Effector memory CD8-positive, alpha-beta T cell (primary cell): ENCODE data around the gene ITGAV.
"Not testable (repeated sequence)": the region's sequence is repeated elsewhere in the genome, so short reads cannot be mapped to it uniquely, and the experiment has no call there.

Source experiments
- ATAC-seq: fragments of 150-1000 bp; cut with Tn5 transposase; replicated peaks from 2 replicates; pipeline ENCODE4 v1.10.0; 2021; ENCODE audit warnings: mild to moderate bottlenecking, moderate library complexity
- DNase-seq, 3 experiments: peaks; one replicate each; pipeline ENCODE4 v3.0.0; 2021
- H3K27ac Mint-ChIP-seq, 2 donors: one replicate each; pipeline ENCODE4 v1.8.0; 2022; ENCODE audit warnings: mild to moderate bottlenecking in 2 of 2, mixed read lengths in 2 of 2, moderate library complexity in 2 of 2
- H3K27me3 Mint-ChIP-seq, 2 donors: one replicate each; pipeline ENCODE4 v1.8.0; 2022; ENCODE audit warnings: mixed read lengths in 2 of 2
- H3K36me3 Mint-ChIP-seq: one replicate; pipeline ENCODE4 v1.8.0; 2022; ENCODE audit warnings: mild to moderate bottlenecking, moderate library complexity, mixed read lengths; ENCODE audit not compliant: insufficient read depth
- H3K4me1 Mint-ChIP-seq, 2 donors: one replicate each; pipeline ENCODE4 v1.8.0; 2022; ENCODE audit warnings: low read depth in 2 of 2, mixed read lengths in 2 of 2
- H3K4me3 Mint-ChIP-seq, 2 donors: one replicate each; pipeline ENCODE4 v1.8.0; 2022; ENCODE audit warnings: mild to moderate bottlenecking in 2 of 2, mixed read lengths in 2 of 2, moderate library complexity in 2 of 2
- H3K9me3 Mint-ChIP-seq, 2 donors: one replicate each; pipeline ENCODE4 v1.8.0; 2022; ENCODE audit warnings: mixed read lengths in 2 of 2

Gene ITGAV

DNA sequence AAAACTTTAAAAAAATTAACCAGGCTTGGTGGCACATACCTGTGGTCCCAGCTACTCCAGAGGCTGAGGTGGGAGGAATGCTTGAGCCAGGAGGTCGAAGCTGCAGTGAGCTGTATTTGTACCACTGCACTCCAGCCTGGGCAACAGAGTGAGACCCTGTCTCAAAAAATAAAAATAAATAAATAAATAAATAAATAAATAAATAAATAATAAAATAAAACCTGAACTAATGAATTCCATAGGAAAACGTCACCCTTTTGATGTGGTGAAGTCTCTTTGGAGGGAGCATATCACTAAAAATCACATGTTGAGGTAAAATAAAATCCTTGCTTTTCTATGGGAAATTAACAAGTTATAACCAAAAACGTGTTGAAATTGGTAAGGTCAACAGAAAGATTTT, 29.6 kb upstream of the ITGAV start:
- peaks cover 10 to 24% of the 10 kb centered on the region in 2 donors for H3K27me3 Mint-ChIP-seq
- no peak overlapping the region for H3K4me3 Mint-ChIP-seq
- H3K4me1 Mint-ChIP-seq: no peaks in the 10 kb centered on the region
- ATAC-seq: no peak
- H3K27ac Mint-ChIP-seq: no peak overlapping the region
- no peak for DNase-seq
- H3K36me3 Mint-ChIP-seq: no peaks in the 10 kb centered on the region
- no peaks in the 10 kb centered on the region for H3K9me3 Mint-ChIP-seq

DNA sequence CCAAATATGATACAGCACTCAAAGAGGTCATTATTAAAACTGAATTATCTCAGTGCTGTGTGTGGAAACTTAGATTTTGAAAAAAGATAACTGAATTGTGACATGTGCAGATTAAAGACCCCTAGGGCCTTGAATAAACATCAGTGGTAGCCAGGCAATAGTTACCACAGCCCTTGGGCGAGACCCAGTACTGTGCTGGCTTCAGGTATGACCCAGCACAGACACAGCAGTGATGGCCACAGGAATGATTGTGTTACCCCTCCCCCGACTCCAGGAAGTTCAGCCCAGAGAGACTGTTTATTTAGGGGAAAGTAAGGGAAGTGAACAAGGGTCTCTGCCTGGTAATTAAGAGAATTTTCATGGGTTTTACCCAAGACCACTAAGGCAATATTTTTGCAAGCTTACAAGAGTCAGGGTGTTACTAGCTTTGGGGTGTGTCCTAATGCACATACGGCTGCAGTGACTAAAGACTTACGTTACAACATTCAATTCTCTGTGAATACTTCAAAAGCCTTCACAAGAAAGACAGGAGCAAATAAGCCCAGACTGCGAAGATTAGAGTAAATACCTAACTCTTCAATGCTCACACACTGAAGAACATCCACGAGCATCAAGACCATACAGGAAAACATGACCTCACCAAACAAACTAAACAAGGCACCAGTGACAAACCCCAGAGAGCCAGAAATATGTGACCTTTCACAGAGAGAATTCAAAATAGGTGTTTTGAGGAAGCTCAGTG, 28.2 kb upstream of the ITGAV start:
- DNase-seq: no peak
- no peak for ATAC-seq
- no peak overlapping the region for H3K27ac Mint-ChIP-seq
- no peaks in the 10 kb centered on the region for H3K36me3 Mint-ChIP-seq
- no peak overlapping the region for H3K4me3 Mint-ChIP-seq
- H3K9me3 Mint-ChIP-seq: no peaks in the 10 kb centered on the region
- H3K4me1 Mint-ChIP-seq: no peaks in the 10 kb centered on the region
- H3K27me3 Mint-ChIP-seq: peaks cover 10 to 28% of the 10 kb centered on the region in 2 donors

- H3K4me1 Mint-ChIP-seq: no peaks in the 10 kb centered on the region
- H3K36me3 Mint-ChIP-seq: no peaks in the 10 kb centered on the region
- no peak overlapping the region for H3K27ac Mint-ChIP-seq
- ATAC-seq (no peak), DNase-seq (no peak)
- no peaks in the 10 kb centered on the region for H3K9me3 Mint-ChIP-seq
- no peak overlapping the region for H3K4me3 Mint-ChIP-seq
- H3K27me3 Mint-ChIP-seq: peaks cover 10 to 28% of the 10 kb centered on the region in 2 donors
Observed at GRCh38 chr2:186562209-186562578, 27.7 kb upstream of the ITGAV start.

DNA sequence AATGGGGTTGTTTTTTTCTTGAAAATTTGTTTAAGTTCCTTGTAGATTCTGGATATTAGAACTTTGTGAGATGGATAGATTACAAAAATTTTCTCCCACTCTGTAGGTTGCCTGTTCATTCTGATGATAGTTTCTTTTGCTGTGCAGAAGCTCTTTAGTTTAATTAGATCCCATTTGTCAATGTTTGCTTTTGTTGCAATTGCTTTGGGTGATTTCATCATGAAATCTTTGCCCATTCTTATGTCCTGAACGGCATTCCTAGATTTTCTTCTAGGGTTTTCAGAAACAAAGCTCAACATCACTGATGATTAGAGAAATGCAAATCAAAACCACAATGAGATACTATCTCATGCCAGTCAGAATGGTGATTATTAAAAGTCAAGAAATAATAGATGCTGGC, 21.3 kb upstream of the ITGAV start:
- not testable (repeated sequence) for H3K27ac Mint-ChIP-seq, ATAC-seq, H3K4me3 Mint-ChIP-seq, DNase-seq, H3K9me3 Mint-ChIP-seq, H3K4me1 Mint-ChIP-seq, H3K36me3 Mint-ChIP-seq
- H3K27me3 Mint-ChIP-seq: peaks cover 0 to 17% of the 10 kb centered on the region in 2 donors

- not testable (repeated sequence) for H3K9me3 Mint-ChIP-seq, H3K4me3 Mint-ChIP-seq, H3K4me1 Mint-ChIP-seq, ATAC-seq, H3K36me3 Mint-ChIP-seq, DNase-seq, H3K27ac Mint-ChIP-seq
- peaks cover 0 to 12% of the 10 kb centered on the region in 2 donors for H3K27me3 Mint-ChIP-seq
Observed at GRCh38 chr2:186569127-186569526, 20.7 kb upstream of the ITGAV start.

GRCh38 chr2:186569897-186570296, 20.0 kb upstream of the ITGAV start:
- H3K27me3 Mint-ChIP-seq: peaks cover 0 to 7% of the 10 kb centered on the region in 2 donors
- H3K4me3 Mint-ChIP-seq: no peak overlapping the region
- no peak overlapping the region for H3K27ac Mint-ChIP-seq
- ATAC-seq: no peak
- no peaks in the 10 kb centered on the region for H3K36me3 Mint-ChIP-seq
- no peaks in the 10 kb centered on the region for H3K9me3 Mint-ChIP-seq
- no peak for DNase-seq
- H3K4me1 Mint-ChIP-seq: no peaks in the 10 kb centered on the region

GRCh38 chr2:186570604-186571003, 19.3 kb upstream of the ITGAV start:
- Mint-ChIP-seq H3K9me3 (no peaks in the 10 kb centered on the region), H3K27ac (no peak overlapping the region), H3K4me3 (no peak overlapping the region), H3K27me3 (no peaks in the 10 kb centered on the region), H3K4me1 (no peaks in the 10 kb centered on the region), H3K36me3 (no peaks in the 10 kb centered on the region)
- ATAC-seq (no peak), DNase-seq (no peak)

DNA sequence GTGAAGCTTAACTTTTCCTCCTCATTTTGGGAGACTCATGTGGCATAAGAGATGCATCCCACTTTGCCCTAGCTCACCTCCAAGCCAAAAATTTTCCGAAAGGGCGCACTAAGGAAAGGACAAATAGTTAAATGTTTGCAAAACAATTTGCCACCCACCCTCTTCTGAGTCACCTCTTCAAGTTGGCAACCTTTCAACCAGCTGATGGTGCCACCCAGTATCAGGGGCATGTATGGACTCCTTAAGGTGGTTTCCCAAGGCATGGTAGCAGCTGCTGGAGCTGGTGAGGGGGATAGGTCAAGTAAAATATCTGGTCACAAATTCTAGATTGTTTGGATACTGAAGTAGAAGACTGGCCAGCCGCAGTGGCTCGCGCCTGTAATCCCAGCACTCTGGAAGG, 17.2 kb upstream of the ITGAV start:
- ATAC-seq (no peak), DNase-seq (no peak)
- H3K9me3 Mint-ChIP-seq: no peaks in the 10 kb centered on the region
- no peaks in the 10 kb centered on the region for H3K4me1 Mint-ChIP-seq
- no peaks in the 10 kb centered on the region for H3K36me3 Mint-ChIP-seq
- H3K27ac Mint-ChIP-seq: no peak overlapping the region
- H3K27me3 Mint-ChIP-seq: peaks cover 0 to 6% of the 10 kb centered on the region in 2 donors
- no peak overlapping the region for H3K4me3 Mint-ChIP-seq

DNA sequence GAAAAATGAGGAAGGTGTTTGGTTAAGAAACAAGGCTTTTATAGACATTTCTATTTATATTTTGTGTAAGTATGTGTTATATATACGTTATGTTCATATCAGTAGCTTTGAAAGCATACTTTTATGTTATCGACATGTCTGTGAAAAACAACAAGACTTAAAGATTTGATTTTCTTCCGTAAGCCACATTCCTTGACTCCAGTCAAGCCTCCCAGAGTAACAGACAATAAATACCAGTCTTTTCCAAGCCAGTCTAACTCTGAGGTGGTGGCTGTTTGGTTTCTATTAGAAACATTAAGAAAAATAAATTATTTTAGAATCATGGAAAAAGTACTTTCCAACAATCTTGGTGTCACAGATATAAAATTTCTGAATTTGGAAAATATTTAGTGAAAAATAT, 16.3 kb upstream of the ITGAV start:
- ATAC-seq: no peak
- no peak overlapping the region for H3K27ac Mint-ChIP-seq
- H3K27me3 Mint-ChIP-seq: peaks cover 0 to 6% of the 10 kb centered on the region in 2 donors
- H3K4me1 Mint-ChIP-seq: no peaks in the 10 kb centered on the region
- H3K4me3 Mint-ChIP-seq: no peak overlapping the region
- H3K36me3 Mint-ChIP-seq: no peaks in the 10 kb centered on the region
- no peak for DNase-seq
- H3K9me3 Mint-ChIP-seq: no peaks in the 10 kb centered on the region

GRCh38 chr2:186575302-186575701, 14.6 kb upstream of the ITGAV start:
- Mint-ChIP-seq H3K4me1 (no peaks in the 10 kb centered on the region), H3K36me3 (no peaks in the 10 kb centered on the region), H3K4me3 (no peak overlapping the region), H3K9me3 (no peaks in the 10 kb centered on the region), H3K27ac (no peak overlapping the region), H3K27me3 (peaks cover 0 to 6% of the 10 kb centered on the region in 2 donors)
- no peak for ATAC-seq
- DNase-seq: no peak

DNA sequence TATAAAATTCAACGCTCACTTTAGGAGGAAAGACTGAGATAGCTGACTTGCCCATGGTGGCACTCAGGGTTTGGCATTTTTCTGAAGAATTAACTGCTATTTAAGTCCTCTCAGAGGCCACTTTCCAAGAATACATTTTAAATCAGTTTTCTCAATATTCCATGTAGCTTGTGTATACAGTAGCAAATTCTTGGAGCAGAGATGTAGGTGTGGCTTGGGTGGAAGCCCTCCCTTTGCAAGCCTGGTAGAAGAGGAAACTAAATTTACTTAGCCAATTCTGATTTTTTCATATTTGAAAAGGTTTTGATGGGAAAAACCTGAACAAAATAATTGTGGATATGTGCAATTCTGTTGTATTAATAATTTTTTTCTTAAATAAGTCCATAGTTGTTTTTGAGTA, 14.0 kb upstream of the ITGAV start:
- Mint-ChIP-seq H3K27ac (no peak overlapping the region), H3K9me3 (no peaks in the 10 kb centered on the region), H3K27me3 (peaks cover 0 to 6% of the 10 kb centered on the region in 2 donors), H3K36me3 (no peaks in the 10 kb centered on the region), H3K4me3 (no peak overlapping the region), H3K4me1 (no peaks in the 10 kb centered on the region)
- ATAC-seq: no peak
- DNase-seq: no peak

DNA sequence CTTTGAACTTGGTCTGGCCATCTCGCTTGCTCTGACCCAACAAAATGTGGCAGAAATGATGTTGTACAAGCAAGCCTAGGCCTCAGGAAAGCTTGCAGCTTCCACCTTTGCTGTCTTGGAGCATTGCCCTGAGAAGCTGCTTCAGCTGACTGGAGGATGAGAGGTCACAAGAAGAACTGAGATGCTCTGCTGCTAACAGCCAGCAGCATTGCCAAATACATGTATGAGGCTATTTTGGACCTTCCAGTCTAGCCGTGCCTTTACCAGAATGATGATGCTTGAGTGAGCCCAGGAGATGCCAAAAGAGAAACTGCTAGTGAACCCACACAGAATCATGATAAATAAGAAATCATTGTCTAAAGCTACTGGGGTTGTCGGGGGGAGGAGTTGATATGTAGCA, 13.2 kb upstream of the ITGAV start:
- DNase-seq: no peak
- H3K27me3 Mint-ChIP-seq: peaks cover 0 to 6% of the 10 kb centered on the region in 2 donors
- no peak for ATAC-seq
- H3K4me1 Mint-ChIP-seq: no peaks in the 10 kb centered on the region
- no peaks in the 10 kb centered on the region for H3K36me3 Mint-ChIP-seq
- no peak overlapping the region for H3K27ac Mint-ChIP-seq
- H3K4me3 Mint-ChIP-seq: no peak overlapping the region
- no peaks in the 10 kb centered on the region for H3K9me3 Mint-ChIP-seq

- Mint-ChIP-seq H3K27me3 (peaks cover 12 to 16% of the 10 kb centered on the region in 2 donors), H3K9me3 (no peaks in the 10 kb centered on the region), H3K4me1 (no peaks in the 10 kb centered on the region), H3K36me3 (no peaks in the 10 kb centered on the region), H3K4me3 (no peak overlapping the region), H3K27ac (no peak overlapping the region)
- ATAC-seq (no peak), DNase-seq (no peak)
Observed at GRCh38 chr2:186582698-186583097, 7.2 kb upstream of the ITGAV start.

- no peak overlapping the region for H3K4me3 Mint-ChIP-seq
Observed at GRCh38 chr2:186584053-186584452, 5.8 kb upstream of the ITGAV start.

More at GRCh38 chr2:186584053-186584452, 5.8 kb upstream of the ITGAV start:
- no peak for ATAC-seq
- Mint-ChIP-seq H3K36me3 (no peaks in the 10 kb centered on the region), H3K9me3 (no peaks in the 10 kb centered on the region), H3K27ac (no peak overlapping the region), H3K27me3 (peaks cover 12 to 16% of the 10 kb centered on the region in 2 donors), H3K4me1 (peaks cover 2% of the 10 kb centered on the region in 2 donors)
- no peak for DNase-seq
